ENCODE measurements around the gene DNTT.

The DNTT gene

DNA sequence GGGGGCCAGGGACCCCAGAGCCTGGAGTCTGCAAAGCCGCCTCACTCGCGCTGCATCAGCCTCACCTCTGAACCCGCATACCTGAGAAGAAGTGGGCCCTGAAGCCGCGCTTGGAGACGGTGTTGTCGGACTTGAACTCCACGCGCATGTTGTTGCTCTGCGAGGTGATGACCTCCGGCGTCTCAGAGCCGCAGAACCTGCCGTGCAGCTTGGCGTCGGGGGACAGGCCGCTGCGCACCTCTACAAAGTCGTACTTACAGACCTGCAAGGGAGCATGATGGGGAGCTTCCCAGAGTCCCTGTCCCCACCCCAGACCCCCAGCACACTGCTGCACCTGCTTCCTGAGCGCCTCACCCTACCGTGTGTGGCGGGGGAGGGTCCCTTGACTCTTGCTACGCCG is 80.3 kb downstream of the DNTT start:
- no peak for DNase-seq

DNA sequence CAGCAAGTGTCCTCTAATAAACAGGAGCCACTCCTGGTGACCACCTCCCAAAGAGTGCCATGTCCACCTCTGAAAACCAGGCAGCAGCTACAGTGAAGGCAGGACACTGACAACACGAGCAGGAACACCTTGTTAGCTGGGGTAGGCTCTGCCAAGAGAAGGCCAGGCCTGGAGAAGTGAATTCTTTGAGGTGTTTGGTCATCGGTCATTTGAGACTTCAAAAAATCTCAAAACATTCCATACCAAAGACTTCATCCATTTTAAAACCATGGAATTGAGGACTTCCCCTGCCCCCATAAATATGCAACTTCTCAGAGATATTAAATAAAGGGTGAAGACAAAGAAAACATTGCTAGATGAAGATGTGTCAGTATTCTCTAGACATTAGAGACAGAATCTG is 82.9 kb downstream of the DNTT start:
- DNase-seq: no peak

GRCh38 chr10:96387601-96388000 is 83.4 kb downstream of the DNTT start:
- no peak for DNase-seq

Measured in midbrain (tissue), 1 donor.